ENCODE measurements around the gene NQO1.

The NQO1 gene

GRCh38 chr16:69754469-69755310, 28.3 kb upstream of the NQO1 start, which contains the start of gene NOB1:
Gene NOB1 (minus strand): TSS chr16:69754926. CDS start chr16:69754910, 16 bp downstream.
- Histone ChIP-seq H3K4me3 (ENCODE audit: low read depth, low read length) (peak within 1 kb of the TSS; percentile 71), H3K27me3 (ENCODE audit: control insufficient read depth, insufficient read depth, low read length) (no peaks in the 10 kb centered on the region), H3K79me2 (peaks cover 11% of the 10 kb centered on the region), H3K4me2 (ENCODE audit: low read length) (peak within 1 kb of the TSS; percentile 84), H3K9ac (no peak within 1 kb of the TSS), H3K27ac (peak within 1 kb of the TSS; percentile 57), H3K36me3 (ENCODE audit: control insufficient read depth, insufficient read depth, low read length) (no peaks in the 10 kb centered on the region), H3K4me1 (no peaks in the 10 kb centered on the region), H3K9me3 (ENCODE audit: control insufficient read depth, low read length) (no peaks in the 10 kb centered on the region), H2AFZ (peak within 1 kb of the TSS; percentile 92)
- peak; percentile 99 for TF ChIP-seq CTCF (IDR thresholded peaks at IDR 0.05)

DNA sequence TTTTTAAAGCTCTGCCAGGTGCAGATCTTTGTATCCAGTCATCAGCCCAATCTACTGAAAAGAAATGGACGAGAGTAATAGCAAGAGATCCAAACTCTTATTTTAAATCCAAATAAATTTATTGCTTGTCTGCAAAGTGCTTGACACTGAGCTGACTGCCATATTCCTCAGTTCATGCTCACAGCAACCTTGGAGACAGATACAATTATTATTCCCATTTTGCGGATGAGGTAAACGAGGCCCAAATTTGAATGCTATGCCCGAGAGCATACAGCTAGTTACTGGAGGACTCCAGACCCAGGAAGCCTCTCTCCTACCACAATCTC, 27.7 kb upstream of the NQO1 start:
- H3K27me3 ChIP-seq (ENCODE audit: control insufficient read depth, insufficient read depth, low read length): no peaks in the 10 kb centered on the region
- no peaks in the 10 kb centered on the region for H3K36me3 ChIP-seq (ENCODE audit: control insufficient read depth, insufficient read depth, low read length)
- H2AFZ ChIP-seq: peak overlapping the region; percentile 92
- H3K27ac ChIP-seq: peak overlapping the region; percentile 36
- H3K9me3 ChIP-seq (ENCODE audit: control insufficient read depth, low read length): no peaks in the 10 kb centered on the region
- peak overlapping the region; percentile 71 for H3K4me3 ChIP-seq (ENCODE audit: low read depth, low read length)
- peak overlapping the region; percentile 84 for H3K4me2 ChIP-seq (ENCODE audit: low read length)
- no peaks in the 10 kb centered on the region for H3K4me1 ChIP-seq
- H3K9ac ChIP-seq: no peak overlapping the region
- TF ChIP-seq CTCF (IDR thresholded peaks at IDR 0.05): no peak
- H3K79me2 ChIP-seq: peaks cover 11% of the 10 kb centered on the region

DNA sequence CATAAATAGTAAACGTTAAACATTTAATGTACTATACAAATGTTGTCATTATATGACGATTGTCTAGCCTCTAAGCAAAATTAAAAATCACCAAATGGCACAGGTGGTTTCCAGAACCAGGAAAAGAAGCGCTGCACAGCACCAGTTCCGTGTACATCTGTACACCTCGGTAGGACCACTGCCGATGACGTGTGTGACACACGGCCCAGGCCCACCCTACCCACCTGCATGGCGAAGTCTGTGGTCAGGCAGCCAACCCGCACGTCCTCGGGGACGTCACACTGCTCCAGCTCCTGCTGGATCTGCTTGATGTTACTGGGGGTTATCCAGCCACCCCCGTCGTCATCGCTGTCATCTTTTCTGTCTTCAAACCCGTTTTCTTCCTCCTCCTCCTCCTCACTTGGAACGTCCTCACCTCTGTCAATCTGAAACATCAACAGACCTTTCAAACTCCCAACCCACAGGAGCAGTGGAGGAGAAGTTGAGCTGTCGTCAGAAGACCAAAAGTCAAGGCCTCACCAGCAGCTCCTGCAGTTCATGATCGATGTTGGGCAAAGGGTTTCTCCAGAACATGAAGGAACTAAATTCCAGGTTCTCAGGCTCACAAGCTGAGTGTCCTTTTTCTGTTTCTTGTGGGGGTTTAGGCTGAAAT, 22.5 kb upstream of the NQO1 start:
- peaks cover 2% of the 10 kb centered on the region for H3K79me2 ChIP-seq
- H3K4me1 ChIP-seq: no peaks in the 10 kb centered on the region
- no peaks in the 10 kb centered on the region for H3K27me3 ChIP-seq (ENCODE audit: control insufficient read depth, insufficient read depth, low read length)
- no peak for TF ChIP-seq CTCF (IDR thresholded peaks at IDR 0.05)
- H3K9ac ChIP-seq: no peak overlapping the region
- H3K4me3 ChIP-seq (ENCODE audit: low read depth, low read length): no peak overlapping the region
- no peak overlapping the region for H3K27ac ChIP-seq
- no peaks in the 10 kb centered on the region for H3K36me3 ChIP-seq (ENCODE audit: control insufficient read depth, insufficient read depth, low read length)
- no peak overlapping the region for H3K4me2 ChIP-seq (ENCODE audit: low read length)
- H2AFZ ChIP-seq: no peak overlapping the region
- H3K9me3 ChIP-seq (ENCODE audit: control insufficient read depth, low read length): no peaks in the 10 kb centered on the region

DNA sequence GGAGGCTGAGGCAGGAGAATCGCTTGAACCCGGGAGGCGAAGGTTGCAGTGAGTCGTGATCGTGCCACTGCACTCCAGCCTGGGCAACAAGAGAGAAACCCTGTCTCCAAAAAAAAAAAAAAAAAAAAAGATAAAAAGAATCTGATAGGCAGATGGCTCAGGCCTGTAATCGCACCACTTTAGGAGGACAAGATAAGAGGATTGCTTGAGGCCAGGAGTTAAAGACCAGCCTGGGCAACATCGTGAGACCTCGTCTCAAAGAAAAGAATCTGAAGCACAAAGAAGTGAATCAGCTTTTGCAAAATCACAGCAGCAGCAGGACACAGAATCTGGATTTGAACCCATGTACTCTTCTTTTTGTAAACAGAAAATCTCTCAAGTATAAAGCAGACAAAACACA, 20.8 kb upstream of the NQO1 start:
- no peaks in the 10 kb centered on the region for H3K36me3 ChIP-seq (ENCODE audit: control insufficient read depth, insufficient read depth, low read length)
- no peak overlapping the region for H3K4me2 ChIP-seq (ENCODE audit: low read length)
- no peaks in the 10 kb centered on the region for H3K79me2 ChIP-seq
- no peaks in the 10 kb centered on the region for H3K9me3 ChIP-seq (ENCODE audit: control insufficient read depth, low read length)
- H3K4me3 ChIP-seq (ENCODE audit: low read depth, low read length): no peak overlapping the region
- H3K27ac ChIP-seq: no peak overlapping the region
- H3K4me1 ChIP-seq: no peaks in the 10 kb centered on the region
- no peaks in the 10 kb centered on the region for H3K27me3 ChIP-seq (ENCODE audit: control insufficient read depth, insufficient read depth, low read length)
- H2AFZ ChIP-seq: no peak overlapping the region
- H3K9ac ChIP-seq: no peak overlapping the region
- TF ChIP-seq CTCF (IDR thresholded peaks at IDR 0.05): no peak

Data from parathyroid adenoma (tissue), 2 donors.